H1 (cell line): ENCODE data around the gene ADGRF5. TPM values are rescaled to one million over a fixed set of nuclear protein-coding genes. Genes with fewer than 3 reads are reported as not detected.
A peak's percentile ranks its signal among the peaks of the same experiment; 100 is the strongest.

Experiments
- CTCF ChIA-PET: fragments of 300-600 bp; sonication (Branson Sonifier 250); formaldehyde crosslinking; loops from one replicate; lab custom pipeline; 2021; ENCODE audit not compliant: partially characterized antibody; lab: Charles Lee
- POLR2A ChIA-PET: fragments of 300-600 bp; sonication (Branson Sonifier 250); formaldehyde crosslinking; loops from one replicate; lab custom pipeline; 2021; ENCODE audit warnings: inconsistent platforms; ENCODE audit not compliant: partially characterized antibody; lab: Charles Lee
- DNase-seq, 2 experiments: peaks; one replicate each; pipeline versions ENCODE4 v3.0.0 to v3.0.0-alpha.2; 2010 to 2022; ENCODE audit warnings: low spot score in 2 of 2, low read depth in 1 of 2, mixed read lengths in 1 of 2
- FAIRE-seq: peaks from 2 replicates; lab custom pipeline; 2011; peaks lifted over from hg19 to GRCh38; lab: Jason Lieb, UNC
- H2AFZ ChIP-seq: 2 replicates; pipeline ENCODE4 v1.8.1; 2012; ENCODE audit warnings: low read length, inconsistent platforms
- H2AK5ac ChIP-seq: 2 replicates; pipeline ENCODE4 v1.6.1; 2013; ENCODE audit warnings: low read depth, low read length
- H2BK120ac ChIP-seq: replicated peaks from 2 replicates; pipeline ENCODE3; 2013; ENCODE audit warnings: low read depth, low read length, inconsistent platforms
- H2BK12ac ChIP-seq: 2 replicates; pipeline ENCODE4 v1.6.1; 2013; ENCODE audit warnings: low read depth, low read length
- H2BK15ac ChIP-seq: 2 replicates; pipeline ENCODE4 v1.6.1; 2013; ENCODE audit warnings: low read length
- H2BK20ac ChIP-seq: 2 replicates; pipeline ENCODE4 v1.6.1; 2013; ENCODE audit warnings: low read length
- H2BK5ac ChIP-seq: 2 replicates; pipeline ENCODE4 v1.6.1; 2013; ENCODE audit warnings: low read depth, low read length
- H3K14ac ChIP-seq: 2 replicates; pipeline ENCODE4 v1.6.1; 2013; ENCODE audit warnings: inconsistent platforms; ENCODE audit not compliant: insufficient read length
- H3K18ac ChIP-seq: 2 replicates; pipeline ENCODE4 v1.6.1; 2013; ENCODE audit warnings: low read length; ENCODE audit errors: extremely low read depth
- H3K23ac ChIP-seq: 2 replicates; pipeline ENCODE4 v1.6.1; 2013; ENCODE audit warnings: inconsistent platforms; ENCODE audit not compliant: insufficient read length
- H3K23me2 ChIP-seq: 2 replicates; pipeline ENCODE4 v1.6.1; 2013; ENCODE audit warnings: low read depth, low read length
- H3K27ac ChIP-seq: 2 replicates; pipeline ENCODE4 v1.6.1; 2011; ENCODE audit warnings: low read depth, low read length, inconsistent platforms
- H3K27me3 ChIP-seq, 4 experiments: replicated peaks in 1 of 4; 1 replicate in 1 of 4; 2 replicates in 3 of 4; pipeline versions ENCODE4 v1.6.1 to v1.8.1; 2011 to 2013; ENCODE audit warnings: low read length in 3 of 4, mild to moderate bottlenecking in 3 of 4, inconsistent platforms in 2 of 4, mixed read lengths in 2 of 4, moderate library complexity in 1 of 4; ENCODE audit not compliant: control insufficient read depth in 3 of 4, insufficient read depth in 3 of 4; ENCODE audit errors: extremely low read depth in 1 of 4
- H3K36me3 ChIP-seq, 4 experiments: 2 replicates each; pipeline versions ENCODE4 v1.6.1 to v1.8.1; 2011 to 2013; ENCODE audit warnings: mild to moderate bottlenecking in 4 of 4, low read length in 3 of 4, moderate library complexity in 2 of 4, control low read depth in 1 of 4, inconsistent platforms in 1 of 4; ENCODE audit not compliant: insufficient read depth in 4 of 4, control insufficient read depth in 2 of 4
- H3K4ac ChIP-seq: replicated peaks from 2 replicates; pipeline ENCODE3; 2013; ENCODE audit warnings: low read length, low read depth, mixed read lengths, inconsistent platforms; ENCODE audit not compliant: insufficient read length
- H3K4me1 ChIP-seq, 4 experiments: replicated peaks in 1 of 4; 1 replicate in 1 of 4; 2 replicates in 3 of 4; pipeline versions ENCODE4 v1.6.1 to v1.8.1; 2011 to 2013; ENCODE audit warnings: low read length in 3 of 4, inconsistent platforms in 2 of 4, mixed read lengths in 1 of 4; ENCODE audit not compliant: insufficient read depth in 4 of 4, control insufficient read depth in 3 of 4
- H3K4me2 ChIP-seq, 2 experiments: 2 replicates each; pipeline versions ENCODE4 v1.6.1 to v1.8.1; 2011 to 2013; ENCODE audit warnings: low read depth in 2 of 2, low read length in 2 of 2, control low read depth in 1 of 2, inconsistent platforms in 1 of 2, mild to moderate bottlenecking in 1 of 2; ENCODE audit not compliant: insufficient read depth in 1 of 2
- H3K4me3 ChIP-seq, 4 experiments: fragments of 200-600, 300-600 bp in 1 of 4; sonication (generic), shearing (Covaris generic), sonication (Bioruptor Twin) in 1 of 4; 2 replicates each; pipeline versions ENCODE4 v1.5.1 to v1.8.1; 2011 to 2016; ENCODE audit warnings: low read length in 4 of 4, low read depth in 3 of 4, control low read depth in 2 of 4, inconsistent platforms in 2 of 4, mild to moderate bottlenecking in 2 of 4, mixed read lengths in 1 of 4, moderate library complexity in 1 of 4; ENCODE audit not compliant: insufficient read depth in 2 of 4; ENCODE audit errors: extremely low read depth in 1 of 4
- H3K56ac ChIP-seq: replicated peaks from 2 replicates; pipeline ENCODE3; 2013; ENCODE audit warnings: low read depth, mild to moderate bottlenecking, mixed read lengths, low read length, inconsistent platforms; ENCODE audit not compliant: insufficient read length
- H3K79me1 ChIP-seq: 2 replicates; pipeline ENCODE4 v1.6.1; 2013; ENCODE audit warnings: low read depth, low read length, control low read depth
- H3K79me2 ChIP-seq, 2 experiments: 2 replicates each; pipeline versions ENCODE4 v1.6.1 to v1.8.1; 2012 to 2013; ENCODE audit warnings: low read length in 2 of 2, mild to moderate bottlenecking in 2 of 2, inconsistent platforms in 1 of 2; ENCODE audit not compliant: insufficient read depth in 2 of 2, control insufficient read depth in 1 of 2
- H3K9ac ChIP-seq, 4 experiments: replicated peaks in 1 of 4; 1 replicate in 1 of 4; 2 replicates in 3 of 4; pipeline versions ENCODE4 v1.6.1 to v1.8.1; 2011 to 2013; ENCODE audit warnings: low read depth in 3 of 4, low read length in 3 of 4, control low read depth in 2 of 4, mild to moderate bottlenecking in 2 of 4, moderate library complexity in 2 of 4, inconsistent platforms in 1 of 4; ENCODE audit errors: extremely low read depth in 1 of 4
- H3K9me3 ChIP-seq, 2 experiments: 2 replicates each; pipeline versions ENCODE4 v1.6.1 to v1.8.1; 2012 to 2013; ENCODE audit warnings: mild to moderate bottlenecking in 2 of 2, moderate library complexity in 2 of 2, control low read depth in 1 of 2, inconsistent platforms in 1 of 2, low read depth in 1 of 2, low read length in 1 of 2, mixed read lengths in 1 of 2; ENCODE audit not compliant: insufficient read depth in 2 of 2
- H4K20me1 ChIP-seq, 2 experiments: replicated peaks in 1 of 2; 2 replicates each; pipeline versions ENCODE3 to v1.8.1; 2011 to 2013; ENCODE audit warnings: inconsistent platforms in 2 of 2, low read length in 2 of 2, mild to moderate bottlenecking in 1 of 2; ENCODE audit not compliant: insufficient read depth in 2 of 2, control insufficient read depth in 1 of 2
- H4K5ac ChIP-seq: 2 replicates; pipeline ENCODE4 v1.6.1; 2013; ENCODE audit warnings: low read length, low read depth, mixed read lengths, inconsistent platforms; ENCODE audit not compliant: insufficient read length
- H4K8ac ChIP-seq: 2 replicates; pipeline ENCODE4 v1.8.0; 2013; ENCODE audit warnings: mild to moderate bottlenecking, moderate library complexity, low read length, inconsistent platforms; ENCODE audit not compliant: insufficient read depth; ENCODE audit errors: extremely low read depth
- H4K91ac ChIP-seq: replicated peaks from 2 replicates; pipeline ENCODE3; 2013; ENCODE audit warnings: low read length, mixed read lengths, inconsistent platforms; ENCODE audit not compliant: insufficient read length
- CREB1 ChIP-seq: IDR thresholded peaks from 2 replicates; pipeline ENCODE4 v1.6.1; 2012; ENCODE audit warnings: inconsistent platforms
- CTCF ChIP-seq, 3 experiments: IDR thresholded peaks; 1 replicate in 2 of 3; 2 replicates in 1 of 3; pipeline versions ENCODE4 v1.5.1 to v1.6.1; 2011; ENCODE audit warnings: low read length in 3 of 3, mild to moderate bottlenecking in 3 of 3, inconsistent platforms in 2 of 3, low read depth in 1 of 3, moderate library complexity in 1 of 3; ENCODE audit not compliant: insufficient read depth in 1 of 3; ENCODE audit errors: control extremely low read depth in 1 of 3
- EP300 ChIP-seq, 2 experiments: IDR thresholded peaks; 1 replicate in 1 of 2; 2 replicates in 1 of 2; pipeline ENCODE4 v1.6.1; 2011 to 2012; ENCODE audit warnings: low read depth in 2 of 2, low read length in 2 of 2, mild to moderate bottlenecking in 2 of 2, borderline replicate concordance in 1 of 2, inconsistent platforms in 1 of 2, moderate library complexity in 1 of 2
- RAD21 ChIP-seq, 2 experiments: IDR thresholded peaks in 1 of 2; conservative IDR thresholded peaks in 1 of 2; 2 replicates each; pipeline ENCODE4 v1.6.1; 2011; ENCODE audit warnings: low read depth in 2 of 2, low read length in 2 of 2, improper control_type of control experiment in 1 of 2, inconsistent platforms in 1 of 2, mild to moderate bottlenecking in 1 of 2, moderate library complexity in 1 of 2
- SIN3A ChIP-seq, 2 experiments: IDR thresholded peaks in 1 of 2; conservative IDR thresholded peaks in 1 of 2; 2 replicates each; pipeline ENCODE4 v1.6.1; 2011 to 2012; ENCODE audit warnings: low read length in 2 of 2, improper control_type of control experiment in 1 of 2, low read depth in 1 of 2, mild to moderate bottlenecking in 1 of 2
- TAF7 ChIP-seq: optimal IDR thresholded peaks from 2 replicates; pipeline ENCODE3; 2011; ENCODE audit warnings: low read depth, mild to moderate bottlenecking, inconsistent platforms, low read length, moderate library complexity, borderline replicate concordance
- TCF12 ChIP-seq: IDR thresholded peaks from 2 replicates; pipeline ENCODE4 v1.6.1; 2011; ENCODE audit warnings: low read depth, mild to moderate bottlenecking, low read length
- YY1 ChIP-seq: IDR thresholded peaks from 2 replicates; pipeline ENCODE4 v1.6.1; 2011; ENCODE audit warnings: low read depth, mild to moderate bottlenecking, low read length
- WGBS, 2 experiments: shearing (Covaris generic) in 1 of 2; methylation state at CpG; one replicate each; pipeline versions ENCODE4 v1.1.6 to v1.1.7; 2013 to 2015; ENCODE audit warnings: low lambda C conversion rate in 2 of 2, mixed read lengths in 2 of 2, inconsistent platforms in 1 of 2, low coverage in 1 of 2, missing lambda C conversion rate in 1 of 2; ENCODE audit not compliant: insufficient replicate concordance in 2 of 2, insufficient coverage in 1 of 2, insufficient read length in 1 of 2; ENCODE audit errors: extremely low coverage in 1 of 2, missing lambda C conversion rate in 1 of 2; 5-methylcytosine and 5-hydroxymethylcytosine counted together
- polyA plus RNA-seq, 7 experiments: library from polyadenylated mRNA; depleted of rRNA in 3 of 7; stranded (reverse) in 5 of 7; unstranded in 2 of 7; fragments of >200 nt in 5 of 7; fragments of 200-250 nt in 2 of 7; gene quantifications; 1 replicate in 5 of 7; 2 replicates in 1 of 7; 4 replicates in 1 of 7; pipeline versions ENCODE4 v1.2.1 to v1.2.3, GENCODE V29; 2011 to 2013; ENCODE audit warnings: missing spikeins in 2 of 7, mixed read lengths in 2 of 7
- total RNA-seq: library from RNA; stranded (reverse); fragmentation: NEBNext Ultra II Directional; extraction: Animal tissue kit (Norgen Biotek cat#: 25700); gene quantifications from 2 replicates; pipeline ENCODE4 v1.2.1, GENCODE V29; 2021

The ADGRF5 gene
- total and polyA plus RNA-seq, 2 of the 8 experiments (the other 6 are each of a cell fraction or from before 2014, with no cell fraction given), result 0.06 TPM; not detected in 1

- Histone ChIP-seq H2BK5ac (no peak overlapping the region), H3K27ac (no peak overlapping the region), H3K4me2 (peak overlapping the region in 1 of 2 experiments; percentile 39; a peak in 2 of 4 replicates), H3K9me3 (no peaks in the 10 kb centered on the region), H3K23ac (no peak overlapping the region), H3K4me1 (no peaks in the 10 kb centered on the region), H3K18ac (no peak overlapping the region), H2BK20ac (no peak overlapping the region), H3K9ac (no peak overlapping the region), H3K23me2 (peaks cover 3% of the 10 kb centered on the region; the same call in 1 of the 2 replicates), H4K20me1 (no peaks in the 10 kb centered on the region), H3K4me3 (peak overlapping the region in 2 of 4 experiments; percentile 16 to 49; a peak in 3 of 8 replicates), H2BK15ac (no peak overlapping the region), H3K56ac (no peak overlapping the region), H2AK5ac (no peak overlapping the region), H4K5ac (no peak overlapping the region), H4K91ac (no peak overlapping the region), H2AFZ (peak overlapping the region; percentile 61), H2BK120ac (no peak overlapping the region), H3K4ac (no peak overlapping the region), H2BK12ac (0 out of 2 replicates have a peak overlapping the region, but pooled peaks have one; percentile 39), H3K14ac (no peak overlapping the region), H3K79me1 (no peaks in the 10 kb centered on the region), H4K8ac (no peak overlapping the region), H3K79me2 (no peaks in the 10 kb centered on the region), H3K36me3 (no peaks in the 10 kb centered on the region), H3K27me3 (peaks cover 0 to 3% (median 0%) of the 10 kb centered on the region in 4 experiments; a peak in 1 of 7 replicates)
- POLR2A ChIA-PET, result no interaction called here
- 9% methylated on average over 22 of the region's 25 CpGs; no CpG with 5 or more reads in 1 of the 2 experiments for WGBS, 2 experiments
- FAIRE-seq (no peak), DNase-seq (peak; percentile 61 to 96)
- CTCF ChIA-PET, result interaction anchor here (0.6 to 2.3 kb wide), 37 partner anchors 11 to 393 kb away, joined by 3 to 17 read pairs (median 4); partner anchors contain the start of genes ADGRF1 and ADGRF5
- TF ChIP-seq CTCF (IDR thresholded peaks at IDR 0.05; ENCODE audit: control extremely low read depth in 1 of 3, insufficient read depth in 1 of 3, low read depth in 1 of 3, low read length in 3 of 3) (peak; percentile 79 to 93 (median 92)), TCF12 (0 out of 2 replicates have a peak, but pooled peaks have one; percentile 34), SIN3A (conservative IDR thresholded peaks at IDR 0.05 in 1 of 2, IDR thresholded peaks at IDR 0.05 in 1 of 2; ENCODE audit: low read depth in 1 of 2, low read length in 2 of 2) (peak; percentile 57 to 89; a peak in 2 of 4 replicates), TAF7 (no peak), EP300 (IDR thresholded peaks at IDR 0.05; ENCODE audit: borderline replicate concordance in 1 of 2, low read depth in 2 of 2, low read length in 2 of 2) (peak in 1 of 2 experiments; percentile 32; a peak in 1 of 3 replicates), YY1 (peak; percentile 52; the same call in 1 of the 2 replicates), CREB1 (peak; percentile 45; the same call in 1 of the 2 replicates), RAD21 (IDR thresholded peaks at IDR 0.05 in 1 of 2, conservative IDR thresholded peaks at IDR 0.05 in 1 of 2; ENCODE audit: low read depth in 2 of 2, low read length in 2 of 2) (peak; percentile 95 to 97)
These were observed 72.9 kb downstream of the ADGRF5 start for GRCh38 chr6:46848684-46849360.
